H9 (cell line): ENCODE measurements around the gene ALG2. TPM values are rescaled to one million over a fixed set of nuclear protein-coding genes. Genes with fewer than 3 reads are reported as not detected.

Source experiments
- DNase-seq: peaks from one replicate; pipeline ENCODE4 v3.0.0-alpha.2; 2017
- H2AFZ ChIP-seq: one replicate; pipeline ENCODE4 v1.6.1; 2013; ENCODE audit warnings: mild to moderate bottlenecking, low read length, control low read depth, moderate library complexity
- H2AK5ac ChIP-seq: 2 replicates; pipeline ENCODE4 v1.6.1; 2013; ENCODE audit warnings: low read length, control low read depth, mixed read lengths; ENCODE audit not compliant: insufficient read length
- H2BK120ac ChIP-seq: one replicate; pipeline ENCODE4 v1.6.1; 2013; ENCODE audit warnings: low read depth, mild to moderate bottlenecking, low read length, control low read depth, inconsistent platforms; ENCODE audit not compliant: poor library complexity, severe bottlenecking
- H2BK12ac ChIP-seq: 2 replicates; pipeline ENCODE4 v1.6.1; 2013; ENCODE audit warnings: low read length, control low read depth, mixed read lengths, low read depth; ENCODE audit not compliant: insufficient read length
- H2BK15ac ChIP-seq: 2 replicates; pipeline ENCODE4 v1.6.1; 2013; ENCODE audit warnings: low read depth, low read length, control low read depth
- H2BK20ac ChIP-seq: one replicate; pipeline ENCODE4 v1.6.1; 2013; ENCODE audit warnings: low read depth, mild to moderate bottlenecking, low read length, control low read depth, inconsistent platforms; ENCODE audit not compliant: poor library complexity, severe bottlenecking
- H2BK5ac ChIP-seq: 2 replicates; pipeline ENCODE4 v1.6.1; 2013; ENCODE audit warnings: low read length, control low read depth, mixed read lengths; ENCODE audit not compliant: insufficient read length
- H3K14ac ChIP-seq: 2 replicates; pipeline ENCODE4 v1.6.1; 2013; ENCODE audit warnings: low read length, control low read depth; ENCODE audit not compliant: insufficient read depth
- H3K18ac ChIP-seq: 2 replicates; pipeline ENCODE4 v1.6.1; 2013; ENCODE audit warnings: low read depth, mild to moderate bottlenecking, mixed read lengths, low read length, control low read depth; ENCODE audit not compliant: insufficient read length
- H3K23ac ChIP-seq: 2 replicates; pipeline ENCODE4 v1.6.1; 2013; ENCODE audit warnings: low read length, control low read depth, mixed read lengths, low read depth; ENCODE audit not compliant: insufficient read length
- H3K23me2 ChIP-seq: 2 replicates; pipeline ENCODE4 v1.6.1; 2013; ENCODE audit warnings: low read depth, mild to moderate bottlenecking, mixed read lengths, low read length, control low read depth; ENCODE audit not compliant: insufficient read length, poor library complexity, severe bottlenecking
- H3K27ac ChIP-seq: 2 replicates; pipeline ENCODE4 v1.5.1; 2013; ENCODE audit warnings: low read length, control low read depth, mixed read lengths, low read depth; ENCODE audit not compliant: insufficient read length
- H3K27me3 ChIP-seq: 2 replicates; pipeline ENCODE4 v1.6.1; 2013; ENCODE audit warnings: low read length, control low read depth, inconsistent platforms; ENCODE audit not compliant: insufficient read depth
- H3K4ac ChIP-seq: 2 replicates; pipeline ENCODE4 v1.6.1; 2013; ENCODE audit warnings: low read depth, mild to moderate bottlenecking, control low read depth, inconsistent platforms, low read length, moderate library complexity
- H3K4me1 ChIP-seq: 2 replicates; pipeline ENCODE4 v1.6.1; 2013; ENCODE audit warnings: low read length, control low read depth, inconsistent platforms; ENCODE audit not compliant: insufficient read depth
- H3K4me2 ChIP-seq: 2 replicates; pipeline ENCODE4 v1.6.1; 2013; ENCODE audit warnings: low read length, control low read depth, mixed read lengths; ENCODE audit not compliant: insufficient read length, insufficient read depth
- H3K56ac ChIP-seq: 2 replicates; pipeline ENCODE4 v1.6.1; 2013; ENCODE audit warnings: low read depth, mild to moderate bottlenecking, mixed read lengths, low read length, control low read depth; ENCODE audit not compliant: insufficient read length
- H3K79me1 ChIP-seq: 2 replicates; pipeline ENCODE4 v1.6.1; 2013; ENCODE audit warnings: low read depth, mild to moderate bottlenecking, moderate library complexity, low read length, control low read depth, inconsistent platforms; ENCODE audit not compliant: insufficient read depth, poor library complexity, severe bottlenecking
- H3K79me2 ChIP-seq: 2 replicates; pipeline ENCODE4 v1.6.1; 2013; ENCODE audit warnings: low read length, control low read depth, inconsistent platforms; ENCODE audit not compliant: insufficient read depth
- H3K9ac ChIP-seq: 2 replicates; pipeline ENCODE4 v1.6.1; 2013; ENCODE audit warnings: low read length, control low read depth, mixed read lengths; ENCODE audit not compliant: insufficient read length; ENCODE audit errors: extremely low read depth
- H3K9me3 ChIP-seq: one replicate; pipeline ENCODE4 v1.6.1; 2013; ENCODE audit warnings: low read depth, low read length, inconsistent platforms; ENCODE audit not compliant: control insufficient read depth
- H3T11ph ChIP-seq: one replicate; pipeline ENCODE4 v1.6.1; 2013; ENCODE audit warnings: mild to moderate bottlenecking, low read length, control low read depth, inconsistent platforms
- H4K20me1 ChIP-seq: one replicate; pipeline ENCODE4 v1.6.1; 2013; ENCODE audit not compliant: control insufficient read depth, insufficient read length, insufficient read depth
- H4K5ac ChIP-seq: 2 replicates; pipeline ENCODE4 v1.6.1; 2013; ENCODE audit warnings: low read depth, mild to moderate bottlenecking, mixed read lengths, low read length, control low read depth; ENCODE audit not compliant: insufficient read length
- H4K8ac ChIP-seq: replicated peaks from 2 replicates; pipeline ENCODE4 v1.6.1; 2013; ENCODE audit warnings: low read length, control low read depth, mixed read lengths, low read depth; ENCODE audit not compliant: insufficient read length
- H4K91ac ChIP-seq: 2 replicates; pipeline ENCODE4 v1.6.1; 2013; ENCODE audit warnings: low read depth, mild to moderate bottlenecking, moderate library complexity, mixed read lengths, low read length, control low read depth; ENCODE audit not compliant: insufficient read length
- H3K27ac Mint-ChIP-seq, 3 experiments: 2 replicates in 2 of 3; 3 replicates in 1 of 3; pipeline ENCODE4 v1.8.0; 2020 to 2021; ENCODE audit warnings: mixed read lengths in 3 of 3, mild to moderate bottlenecking in 1 of 3, moderate library complexity in 1 of 3
- H3K27me3 Mint-ChIP-seq: 2 replicates; pipeline ENCODE4 v1.8.0; 2021; ENCODE audit warnings: low read depth, mild to moderate bottlenecking, moderate library complexity, mixed read lengths
- H3K36me3 Mint-ChIP-seq, 3 experiments: 2 replicates in 2 of 3; 3 replicates in 1 of 3; pipeline ENCODE4 v1.8.0; 2020 to 2021; ENCODE audit warnings: low read depth in 3 of 3, mixed read lengths in 3 of 3; ENCODE audit not compliant: insufficient read depth in 1 of 3
- H3K4me1 Mint-ChIP-seq, 2 experiments: 2 replicates each; pipeline ENCODE4 v1.8.0; 2020; ENCODE audit warnings: mixed read lengths in 2 of 2
- H3K4me3 Mint-ChIP-seq, 2 experiments: 2 replicates in 1 of 2; 3 replicates in 1 of 2; pipeline ENCODE4 v1.8.0; 2020 to 2021; ENCODE audit warnings: mild to moderate bottlenecking in 2 of 2, mixed read lengths in 2 of 2, moderate library complexity in 1 of 2
- H3K9me3 Mint-ChIP-seq, 2 experiments: 2 replicates in 1 of 2; 3 replicates in 1 of 2; pipeline ENCODE4 v1.8.0; 2020; ENCODE audit warnings: mild to moderate bottlenecking in 2 of 2, mixed read lengths in 2 of 2, moderate library complexity in 1 of 2
- CTCF ChIP-seq: fragments of 200-600 bp; sonication (generic); conservative IDR thresholded peaks from 3 replicates; pipeline ENCODE4 v1.8.0; 2021; ENCODE audit warnings: antibody characterized with exemption, mild to moderate bottlenecking
- WGBS: extraction: QIAGEN DNeasy Blood & Tissue Kit; methylation state at CpG from one replicate; pipeline ENCODE4 v1.1.7; 2013; ENCODE audit warnings: missing lambda C conversion rate, low lambda C conversion rate, mixed read lengths; ENCODE audit not compliant: insufficient read length; ENCODE audit errors: extremely low coverage; 5-methylcytosine and 5-hydroxymethylcytosine counted together
- total RNA-seq: library from RNA; stranded (reverse); gene quantifications from 2 replicates; pipeline ENCODE4 v1.2.1, GENCODE V29; 2021

ALG2 gene
- total RNA-seq, 1 experiment from 2014 or later: 30.1 TPM

DNA sequence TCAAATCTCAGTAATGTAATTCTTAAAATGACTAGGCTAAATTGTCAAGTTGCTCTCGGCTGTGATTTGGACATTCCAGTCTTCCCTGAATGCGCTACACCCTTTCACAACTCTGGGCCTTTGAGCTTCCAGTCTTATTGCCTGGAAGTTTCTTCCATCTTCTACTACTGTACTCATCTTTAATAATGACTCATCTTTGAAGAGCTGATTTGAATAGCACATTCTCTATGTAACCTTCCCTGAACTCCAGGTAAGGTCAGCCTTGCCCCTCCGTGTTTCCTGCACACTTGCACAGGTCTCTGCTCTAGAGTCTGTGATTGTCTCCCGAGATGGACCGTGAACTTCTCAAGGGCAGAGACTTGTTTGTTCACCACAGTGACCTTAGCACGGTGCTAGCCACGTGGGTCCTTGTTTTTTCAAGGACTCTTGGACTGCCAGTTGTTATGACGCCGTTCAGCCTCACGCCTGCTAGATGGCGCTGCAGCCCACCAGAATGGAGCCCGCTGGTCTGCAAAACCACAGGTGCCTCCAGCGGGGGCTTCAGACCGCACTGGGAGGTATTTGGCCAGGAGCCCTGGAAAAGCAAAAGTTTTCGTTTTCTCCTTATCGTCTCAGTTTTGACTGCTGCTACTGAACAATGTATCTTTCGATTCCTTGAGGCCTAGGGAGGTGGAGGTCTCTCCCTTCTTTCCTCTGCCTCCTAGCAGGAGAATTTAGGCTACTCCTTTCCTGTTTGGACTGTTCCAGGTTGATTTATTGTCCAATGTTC is 44.7 kb upstream of the ALG2 start:
- Histone ChIP-seq H4K91ac (no peak overlapping the region), H4K5ac (no peak overlapping the region), H3T11ph (no peak overlapping the region), H3K4me1 (no peaks in the 10 kb centered on the region), H3K4ac (no peak overlapping the region), H2AK5ac (no peak overlapping the region), H2BK5ac (no peak overlapping the region), H3K56ac (no peak overlapping the region), H3K27ac (no peak overlapping the region), H3K27me3 (no peaks in the 10 kb centered on the region), H2BK120ac (no peak overlapping the region), H4K8ac (no peak overlapping the region), H3K9ac (no peak overlapping the region), H3K79me1 (no peaks in the 10 kb centered on the region), H3K4me2 (peak overlapping the region; percentile 2), H2BK15ac (no peak overlapping the region), H2AFZ (peak overlapping the region; percentile 80), H3K79me2 (no peaks in the 10 kb centered on the region), H3K23me2 (no peaks in the 10 kb centered on the region), H3K9me3 (no peaks in the 10 kb centered on the region), H3K18ac (no peak overlapping the region), H3K14ac (no peak overlapping the region), H4K20me1 (no peaks in the 10 kb centered on the region), H2BK12ac (no peak overlapping the region), H2BK20ac (no peak overlapping the region), H3K23ac (no peak overlapping the region)
- no peaks in the 10 kb centered on the region; the same call in 1 of the 2 replicates for H3K27me3 Mint-ChIP-seq
- no peaks in the 10 kb centered on the region for H3K36me3 Mint-ChIP-seq
- peak; percentile 97 for TF ChIP-seq CTCF
- H3K9me3 Mint-ChIP-seq: no peaks in the 10 kb centered on the region
- H3K4me1 Mint-ChIP-seq: peaks cover 0 to 6% of the 10 kb centered on the region in 2 experiments; a peak in 3 of 4 replicates
- DNase-seq: peak; percentile 87
- H3K27ac Mint-ChIP-seq: peak overlapping the region in 1 of 3 experiments; percentile 34; a peak in 1 of 7 replicates
- H3K4me3 Mint-ChIP-seq: no peak overlapping the region
- no CpG with 5 or more reads among the region's 17 CpGs for WGBS
